Measurements from ENCODE around the gene PLCD3. TPM values are rescaled to one million over a fixed set of nuclear protein-coding genes. Genes with fewer than 3 reads are reported as not detected.

PLCD3 gene
- total and polyA plus RNA-seq, 2 of the 13 experiments (the other 11 are each of a cell fraction or from before 2014, with no cell fraction given): 11.3 to 39.1 TPM

DNA sequence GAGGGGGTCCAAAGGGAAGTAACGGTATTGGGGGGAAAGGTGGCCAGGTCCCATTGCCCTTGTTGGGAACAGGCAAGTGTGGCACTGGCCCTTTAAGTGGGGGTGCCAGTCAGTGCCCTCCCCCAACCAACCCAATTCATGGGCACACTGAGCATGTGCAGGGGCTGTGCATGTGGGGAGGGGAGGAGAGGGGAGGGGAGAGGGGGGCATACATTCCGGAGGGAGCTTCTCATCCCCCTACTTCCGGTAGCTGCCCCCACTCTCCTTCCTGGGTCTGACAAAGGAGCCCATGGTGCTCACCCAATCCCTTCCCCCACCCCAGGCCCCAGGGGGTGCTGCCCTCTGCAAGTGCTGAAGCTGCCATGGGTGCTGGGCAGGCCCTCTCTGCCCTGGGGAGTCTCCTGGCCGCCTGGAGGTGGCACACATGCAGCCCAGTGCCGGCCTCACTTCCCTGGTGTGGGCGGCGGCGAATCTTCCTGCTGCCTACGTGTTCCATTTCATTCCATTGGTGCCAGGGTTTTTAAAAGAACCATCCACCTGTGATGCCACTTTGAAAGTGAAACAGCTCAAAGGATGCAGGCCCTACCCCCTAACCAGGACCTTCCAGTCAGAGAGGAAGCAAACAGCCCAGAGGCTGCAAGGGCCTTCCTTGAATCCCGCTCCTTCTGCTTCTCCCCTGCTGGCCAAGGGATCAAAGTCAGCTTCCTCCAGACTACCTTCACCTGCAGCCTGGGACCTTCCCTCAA, 40.4 kb upstream of the PLCD3 start (continued):
- TF ChIP-seq, protein P1, sequence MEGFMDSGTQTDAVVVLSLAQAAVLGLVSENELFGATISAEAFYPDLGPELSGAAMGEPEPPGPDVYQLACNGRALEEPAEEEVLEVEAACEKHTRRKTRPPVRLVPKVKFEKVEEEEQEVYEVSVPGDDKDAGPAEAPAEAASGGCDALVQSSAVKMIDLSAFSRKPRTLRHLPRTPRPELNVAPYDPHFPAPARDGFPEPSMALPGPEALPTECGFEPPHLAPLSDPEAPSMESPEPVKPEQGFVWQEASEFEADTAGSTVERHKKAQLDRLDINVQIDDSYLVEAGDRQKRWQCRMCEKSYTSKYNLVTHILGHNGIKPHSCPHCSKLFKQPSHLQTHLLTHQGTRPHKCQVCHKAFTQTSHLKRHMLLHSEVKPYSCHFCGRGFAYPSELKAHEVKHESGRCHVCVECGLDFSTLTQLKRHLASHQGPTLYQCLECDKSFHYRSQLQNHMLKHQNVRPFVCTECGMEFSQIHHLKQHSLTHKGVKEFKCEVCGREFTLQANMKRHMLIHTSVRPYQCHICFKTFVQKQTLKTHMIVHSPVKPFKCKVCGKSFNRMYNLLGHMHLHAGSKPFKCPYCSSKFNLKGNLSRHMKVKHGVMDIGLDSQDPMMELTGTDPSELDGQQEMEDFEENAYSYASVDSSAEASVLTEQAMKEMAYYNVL (CRISPR knock-in tag; IDR thresholded peaks at IDR 0.05; ENCODE audit: borderline replicate concordance): peak; percentile 25; the same call in 1 of the 2 replicates
- TF ChIP-seq PAX8 (CRISPR knock-in tag; IDR thresholded peaks at IDR 0.05; ENCODE audit: borderline replicate concordance) (0 out of 2 replicates have a peak, but pooled peaks have one; percentile 46), ZNF616 (CRISPR knock-in tag; IDR thresholded peaks at IDR 0.05; ENCODE audit: low read depth) (no peak), ZFP41 (CRISPR knock-in tag; IDR thresholded peaks at IDR 0.05; ENCODE audit: borderline replicate concordance) (0 out of 2 replicates have a peak, but pooled peaks have one; percentile 71), HOXA3 (CRISPR knock-in tag; IDR thresholded peaks at IDR 0.05) (peak; percentile 64), ZMAT3 (CRISPR knock-in tag; conservative IDR thresholded peaks at IDR 0.05) (no peak; the same call in 1 of the 2 replicates), ZNF12 (CRISPR knock-in tag; IDR thresholded peaks at IDR 0.05) (peak; percentile 50; the same call in 1 of the 2 replicates), RFXANK (CRISPR knock-in tag; IDR thresholded peaks at IDR 0.05) (0 out of 2 replicates have a peak, but pooled peaks have one; percentile 59), ARNTL (CRISPR knock-in tag; IDR thresholded peaks at IDR 0.05) (peak; percentile 65; the same call in 1 of the 2 replicates), EEA1 (CRISPR knock-in tag; IDR thresholded peaks at IDR 0.05; ENCODE audit: borderline replicate concordance) (0 out of 2 replicates have a peak, but pooled peaks have one; percentile 56), MYPOP (CRISPR knock-in tag; IDR thresholded peaks at IDR 0.05) (no peak), ZNF598 (CRISPR knock-in tag; IDR thresholded peaks at IDR 0.05; ENCODE audit: borderline replicate concordance) (no peak), ZNF281 (CRISPR knock-in tag; IDR thresholded peaks at IDR 0.05; ENCODE audit: borderline replicate concordance) (peak; percentile 99), ZNF75D (CRISPR knock-in tag; IDR thresholded peaks at IDR 0.05; ENCODE audit: borderline replicate concordance) (no peak)
- TF ChIP-seq, protein P2, sequence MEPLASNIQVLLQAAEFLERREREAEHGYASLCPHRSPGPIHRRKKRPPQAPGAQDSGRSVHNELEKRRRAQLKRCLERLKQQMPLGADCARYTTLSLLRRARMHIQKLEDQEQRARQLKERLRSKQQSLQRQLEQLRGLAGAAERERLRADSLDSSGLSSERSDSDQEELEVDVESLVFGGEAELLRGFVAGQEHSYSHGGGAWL (CRISPR knock-in tag; IDR thresholded peaks at IDR 0.05): peak; percentile 55; the same call in 1 of the 2 replicates
- TF ChIP-seq, protein P3, sequence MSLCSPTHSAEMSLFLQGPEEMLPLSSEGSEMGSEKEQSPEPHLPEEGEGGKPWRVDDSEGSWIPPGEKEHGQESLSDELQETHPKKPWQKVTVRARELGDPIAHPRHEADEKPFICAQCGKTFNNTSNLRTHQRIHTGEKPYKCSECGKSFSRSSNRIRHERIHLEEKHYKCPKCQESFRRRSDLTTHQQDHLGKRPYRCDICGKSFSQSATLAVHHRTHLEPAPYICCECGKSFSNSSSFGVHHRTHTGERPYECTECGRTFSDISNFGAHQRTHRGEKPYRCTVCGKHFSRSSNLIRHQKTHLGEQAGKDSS (CRISPR knock-in tag; IDR thresholded peaks at IDR 0.05; ENCODE audit: borderline replicate concordance, low read depth): peak; percentile 97
- TF ChIP-seq, protein P4, sequence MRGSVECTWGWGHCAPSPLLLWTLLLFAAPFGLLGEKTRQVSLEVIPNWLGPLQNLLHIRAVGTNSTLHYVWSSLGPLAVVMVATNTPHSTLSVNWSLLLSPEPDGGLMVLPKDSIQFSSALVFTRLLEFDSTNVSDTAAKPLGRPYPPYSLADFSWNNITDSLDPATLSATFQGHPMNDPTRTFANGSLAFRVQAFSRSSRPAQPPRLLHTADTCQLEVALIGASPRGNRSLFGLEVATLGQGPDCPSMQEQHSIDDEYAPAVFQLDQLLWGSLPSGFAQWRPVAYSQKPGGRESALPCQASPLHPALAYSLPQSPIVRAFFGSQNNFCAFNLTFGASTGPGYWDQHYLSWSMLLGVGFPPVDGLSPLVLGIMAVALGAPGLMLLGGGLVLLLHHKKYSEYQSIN (CRISPR knock-in tag; IDR thresholded peaks at IDR 0.05; ENCODE audit: borderline replicate concordance): no peak
